Measurements from ENCODE around the gene CLC.

Gene CLC

GRCh38 chr19:39737891-39738290, at the start of gene CLC:
Gene CLC (minus strand): TSS chr19:39738029. CDS start chr19:39737952, 77 bp downstream.
- H3K27ac ChIP-seq, result no peak within 1 kb of the TSS
- TF ChIP-seq CTCF (IDR thresholded peaks at IDR 0.05; ENCODE audit: low read depth, low read length, missing control alignments), result no peak
- no peak within 1 kb of the TSS for H3K4me3 ChIP-seq (ENCODE audit: low read depth, low read length)
- no peaks in the 10 kb centered on the region for H3K36me3 ChIP-seq (replicated peaks)
- H3K27me3 ChIP-seq (replicated peaks), result no peaks in the 10 kb centered on the region
- DNase-seq, result no peak
- in situ Hi-C loops (cut with HindIII; ENCODE audit: low pct_ligation_motif_present, low sequenced_read_pairs), result no loop called here

GRCh38 chr19:39780894-39781293, 43.1 kb upstream of the CLC start:
- in situ Hi-C loops (cut with HindIII; ENCODE audit: low pct_ligation_motif_present, low sequenced_read_pairs), result no loop called here
- H3K27me3 ChIP-seq (replicated peaks), result no peaks in the 10 kb centered on the region
- no peak overlapping the region for H3K4me3 ChIP-seq (ENCODE audit: low read depth, low read length)
- H3K36me3 ChIP-seq (replicated peaks), result no peaks in the 10 kb centered on the region
- H3K27ac ChIP-seq, result no peak overlapping the region
- TF ChIP-seq CTCF (IDR thresholded peaks at IDR 0.05; ENCODE audit: low read depth, low read length, missing control alignments), result no peak
- DNase-seq, result no peak

DNA sequence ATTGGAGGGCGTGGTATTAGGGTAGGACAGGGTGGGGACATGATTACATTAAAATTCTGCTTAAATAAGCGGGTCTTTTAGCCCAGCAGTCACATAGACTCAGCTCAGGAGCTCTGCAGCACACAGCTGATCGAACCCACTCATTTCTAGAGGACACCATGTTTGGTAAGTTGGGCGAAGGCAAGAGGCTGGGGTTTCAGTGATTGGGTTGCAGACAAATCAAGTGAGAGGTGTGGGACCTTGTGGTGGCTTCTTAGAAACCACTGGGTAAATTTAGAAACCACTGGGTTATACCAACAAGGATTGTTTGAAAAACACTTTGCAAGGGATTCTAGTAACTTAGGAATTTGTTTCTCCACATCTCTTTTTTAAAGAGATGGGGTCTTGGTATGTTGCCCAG, 40.9 kb upstream of the CLC start, which contains the start of gene LEUTX:
LEUTX (plus strand) TSS at position 92 of the 400 bp plus-strand sequence; CDS start at position 159, 67 bp downstream.
- Histone ChIP-seq H3K27me3 (replicated peaks) (no peaks in the 10 kb centered on the region), H3K4me3 (ENCODE audit: low read depth, low read length) (no peak within 1 kb of the TSS), H3K27ac (no peak within 1 kb of the TSS), H3K36me3 (replicated peaks) (no peaks in the 10 kb centered on the region)
- in situ Hi-C loops (cut with HindIII; ENCODE audit: low pct_ligation_motif_present, low sequenced_read_pairs), result no loop called here
- DNase-seq, result no peak
- no peak for TF ChIP-seq CTCF (IDR thresholded peaks at IDR 0.05; ENCODE audit: low read depth, low read length, missing control alignments)

GRCh38 chr19:39768786-39769185, 31.0 kb upstream of the CLC start:
- TF ChIP-seq CTCF (IDR thresholded peaks at IDR 0.05; ENCODE audit: low read depth, low read length, missing control alignments), result no peak
- no peak overlapping the region for H3K27ac ChIP-seq
- no peaks in the 10 kb centered on the region for H3K36me3 ChIP-seq (replicated peaks)
- no peak for DNase-seq
- H3K27me3 ChIP-seq (replicated peaks), result no peaks in the 10 kb centered on the region
- in situ Hi-C loops (cut with HindIII; ENCODE audit: low pct_ligation_motif_present, low sequenced_read_pairs), result no loop called here
- no peak overlapping the region for H3K4me3 ChIP-seq (ENCODE audit: low read depth, low read length)

DNA sequence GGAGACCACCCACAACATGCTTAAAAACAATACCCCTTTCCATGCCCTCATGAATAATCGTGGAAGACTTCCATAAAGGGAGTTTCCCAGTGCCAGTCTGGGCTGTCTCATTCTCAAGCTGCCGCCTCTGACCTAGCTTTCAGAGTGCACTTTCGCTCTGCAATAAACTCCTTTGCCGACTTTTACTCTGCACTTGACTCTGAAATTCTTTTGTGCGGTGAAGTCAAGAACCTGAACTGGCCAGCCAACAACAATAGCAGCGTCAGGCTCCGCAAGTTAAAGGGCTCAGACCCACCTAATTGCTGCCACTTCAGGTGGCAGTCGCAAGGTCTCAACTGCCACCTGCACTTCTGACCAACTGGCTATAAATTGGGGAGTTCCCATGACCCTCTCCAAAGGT, 30.5 kb upstream of the CLC start:
- Histone ChIP-seq H3K27me3 (replicated peaks) (no peaks in the 10 kb centered on the region), H3K4me3 (ENCODE audit: low read depth, low read length) (no peak overlapping the region), H3K36me3 (replicated peaks) (no peaks in the 10 kb centered on the region), H3K27ac (no peak overlapping the region)
- TF ChIP-seq CTCF (IDR thresholded peaks at IDR 0.05; ENCODE audit: low read depth, low read length, missing control alignments), result no peak
- DNase-seq, result no peak
- in situ Hi-C loops (cut with HindIII; ENCODE audit: low pct_ligation_motif_present, low sequenced_read_pairs), result no loop called here

Measured in brain microvascular endothelial cell (primary cell).